Measurements from ENCODE around the gene TTC19.

- TF ChIP-seq REST (IDR thresholded peaks at IDR 0.05; ENCODE audit: insufficient replicate concordance, low read depth): no peak
- TF ChIP-seq CTCF (IDR thresholded peaks at IDR 0.05; ENCODE audit: insufficient read depth, low read length): no peak
- TF ChIP-seq SPI1 (IDR thresholded peaks at IDR 0.05; ENCODE audit: borderline replicate concordance, low read depth): no peak
These were observed 21.7 kb upstream of the TTC19 start for GRCh38 chr17:15977894-15978293.
